Mammary epithelial cell (primary cell): ENCODE data around the gene CHST9.

Experiments used
- CTCF ChIP-seq, 2 donors: IDR thresholded peaks in 1 of 2; conservative IDR thresholded peaks in 1 of 2; 2 replicates each; pipeline ENCODE4 v1.5.1; 2011 to 2012; ENCODE audit warnings: inconsistent platforms in 2 of 2, low read length in 2 of 2, mild to moderate bottlenecking in 2 of 2, control low read depth in 1 of 2, low read depth in 1 of 2; ENCODE audit not compliant: insufficient read depth in 1 of 2; ENCODE audit errors: extremely low read depth in 1 of 2
- EZH2 ChIP-seq: IDR thresholded peaks from 2 replicates; pipeline ENCODE4 v1.6.1; 2012; ENCODE audit warnings: low read length, inconsistent platforms, borderline replicate concordance

- TF ChIP-seq CTCF (conservative IDR thresholded peaks at IDR 0.05 in 1 of 2, IDR thresholded peaks at IDR 0.05 in 1 of 2; ENCODE audit: extremely low read depth in 1 of 2, insufficient read depth in 1 of 2, low read depth in 1 of 2, low read length in 2 of 2) (no peak), EZH2 (no peak)
Measured at GRCh38 chr18:26864658-26865057, 320.4 kb downstream of the CHST9 start.
